ENCODE results near the gene KHDC4.

DNA sequence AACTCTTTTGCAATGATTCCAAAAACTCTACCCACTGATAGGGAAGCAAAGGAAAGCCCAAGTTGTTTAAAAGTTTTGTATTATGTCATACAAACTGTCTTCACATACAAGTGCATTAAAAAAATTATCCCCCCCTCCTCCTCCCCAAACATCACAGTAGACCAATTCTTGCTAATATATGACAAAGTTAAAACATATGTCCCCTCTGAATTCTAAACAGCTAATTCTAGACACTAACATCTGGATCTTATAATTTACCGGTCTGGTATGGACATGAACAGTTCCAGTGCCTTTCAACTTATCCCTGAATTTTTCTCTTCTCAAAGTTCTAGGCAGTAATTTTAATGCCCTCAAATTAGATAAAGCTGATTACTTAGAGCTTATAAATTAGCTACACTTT is 36.5 kb downstream of the KHDC4 start:
- TF ChIP-seq YY1 (IDR thresholded peaks at IDR 0.05; ENCODE audit: insufficient read depth, insufficient read length) (no peak), ZNF274 (IDR thresholded peaks at IDR 0.05; ENCODE audit: low read depth, low read length) (no peak), SUZ12 (IDR thresholded peaks at IDR 0.05; ENCODE audit: extremely low read depth, insufficient read depth, insufficient read length) (no peak)
